ENCODE results near the gene SELENOW.
"Not testable (repeated sequence)": the region's sequence is repeated elsewhere in the genome, so short reads cannot be mapped to it uniquely, and the experiment has no call there.

- TF ChIP-seq POLR2A, CTCF, POLR2AphosphoS5 (IDR thresholded peaks at IDR 0.05): not testable (repeated sequence)
These were observed 25.9 kb downstream of the SELENOW start, which contains the start of gene TPRX1 for GRCh38 chr19:47804451-47804850.

Data from breast epithelium (tissue), 3 donors.